Measurements from ENCODE around the gene NOC2L. TPM values are rescaled to one million over a fixed set of nuclear protein-coding genes. Genes with fewer than 3 reads are reported as not detected.
A peak's percentile ranks its signal among the peaks of the same experiment; 100 is the strongest.

Gene NOC2L
- total RNA-seq, 1 donor: 76.9 TPM

- no peak overlapping the region for H3K4me3 ChIP-seq (ENCODE audit: low read depth, low read length)
- no peak for TF ChIP-seq CTCF (IDR thresholded peaks at IDR 0.05; ENCODE audit: insufficient read depth, low read depth, low read length)
These were observed 11.4 kb upstream of the NOC2L start for GRCh38 chr1:970242-970972.

GRCh38 chr1:969260-969855, 10.3 kb upstream of the NOC2L start:
- no peak for TF ChIP-seq CTCF (IDR thresholded peaks at IDR 0.05; ENCODE audit: insufficient read depth, low read depth, low read length)
- DNase-seq (ENCODE audit: low read depth): no peak
- no peak overlapping the region for H3K4me3 ChIP-seq (ENCODE audit: low read depth, low read length)

More at GRCh38 chr1:970242-970972, 11.4 kb upstream of the NOC2L start:
- DNase-seq (ENCODE audit: low read depth): no peak

GRCh38 chr1:967466-968343, 8.6 kb upstream of the NOC2L start:
- no peak for TF ChIP-seq CTCF (IDR thresholded peaks at IDR 0.05; ENCODE audit: insufficient read depth, low read depth, low read length)
- no peak overlapping the region for H3K4me3 ChIP-seq (ENCODE audit: low read depth, low read length)
- DNase-seq (ENCODE audit: low read depth): no peak

GRCh38 chr1:966704-967300, 7.7 kb upstream of the NOC2L start:
- TF ChIP-seq CTCF (IDR thresholded peaks at IDR 0.05; ENCODE audit: insufficient read depth, low read depth, low read length): no peak
- H3K4me3 ChIP-seq (ENCODE audit: low read depth, low read length): peak overlapping the region; percentile 72
- DNase-seq (ENCODE audit: low read depth): peak; percentile 56

GRCh38 chr1:966135-966703, 7.2 kb upstream of the NOC2L start, which contains the start of gene PLEKHN1:
Gene PLEKHN1, plus strand, starts transcription at chr1:966482. Its CDS starts 50 bp downstream, at chr1:966532.
- no peak for TF ChIP-seq CTCF (IDR thresholded peaks at IDR 0.05; ENCODE audit: insufficient read depth, low read depth, low read length)
- H3K4me3 ChIP-seq (ENCODE audit: low read depth, low read length): peak within 1 kb of the TSS; percentile 72
- DNase-seq (ENCODE audit: low read depth): peak; percentile 31

- no peak for TF ChIP-seq CTCF (IDR thresholded peaks at IDR 0.05; ENCODE audit: insufficient read depth, low read depth, low read length)
- DNase-seq (ENCODE audit: low read depth): no peak
- no peak overlapping the region for H3K4me3 ChIP-seq (ENCODE audit: low read depth, low read length)
These were observed 6.6 kb upstream of the NOC2L start for GRCh38 chr1:965526-966134.

Measured in fibroblast of villous mesenchyme (primary cell).